ENCODE measurements around the gene MOXD1.

DNA sequence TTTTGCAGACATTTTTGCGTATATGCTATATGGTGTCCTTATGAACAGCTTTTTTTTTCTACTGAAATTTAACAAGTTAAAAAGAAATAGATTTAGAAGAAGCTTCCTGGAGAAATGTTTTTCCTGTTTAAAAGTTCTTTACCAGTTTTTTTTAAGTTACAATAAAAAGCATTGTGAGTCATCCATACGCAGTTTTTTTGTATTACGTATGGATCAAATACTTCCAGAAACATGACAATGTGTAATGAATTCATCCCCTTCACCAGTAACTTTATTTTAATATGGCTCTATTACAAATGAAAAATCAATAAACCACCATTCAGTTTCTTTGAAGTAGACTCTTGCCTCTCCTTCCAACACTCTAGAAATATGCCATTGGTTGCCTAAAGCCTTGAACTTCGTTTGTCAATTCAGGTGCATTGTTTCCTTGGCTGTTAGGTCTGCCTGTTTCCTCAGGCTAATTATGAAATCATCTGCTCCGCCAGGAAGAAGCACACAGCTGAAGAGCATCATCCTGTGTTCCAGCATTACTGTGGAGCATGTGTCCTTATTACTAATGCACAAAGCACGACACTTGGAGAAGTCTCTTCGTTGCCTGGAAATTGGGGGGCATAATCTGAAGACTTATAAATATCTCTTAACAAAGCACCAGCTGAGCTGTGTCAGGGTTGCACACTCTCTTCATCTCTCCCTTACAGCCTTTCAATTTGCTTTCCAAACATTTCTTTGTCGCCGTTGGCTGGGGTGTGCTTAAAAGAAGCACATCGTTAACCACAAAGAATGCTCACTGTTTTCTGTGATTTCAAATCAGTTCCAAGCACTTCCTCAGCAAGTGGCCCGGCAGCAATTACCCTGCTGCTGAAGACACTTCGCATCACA is 9.6 kb downstream of the MOXD1 start:
- TF ChIP-seq SP3 (tag by site-specific recombination; IDR thresholded peaks at IDR 0.05) (no peak), ZNF214 (tag by site-specific recombination; IDR thresholded peaks at IDR 0.05; ENCODE audit: borderline replicate concordance) (no peak), ZNF274 (IDR thresholded peaks at IDR 0.05; ENCODE audit: low read length) (no peak), ZNF274 (tag by site-specific recombination; IDR thresholded peaks at IDR 0.05; ENCODE audit: borderline replicate concordance) (no peak), KLF7 (tag by site-specific recombination; IDR thresholded peaks at IDR 0.05; ENCODE audit: borderline replicate concordance) (no peak), ZNF416 (tag by site-specific recombination; IDR thresholded peaks at IDR 0.05) (no peak), PRDM1 (tag by site-specific recombination; IDR thresholded peaks at IDR 0.05) (no peak), KLF10 (tag by site-specific recombination; IDR thresholded peaks at IDR 0.05) (no peak), ZNF629 (tag by site-specific recombination; IDR thresholded peaks at IDR 0.05) (no peak), ZNF660 (tag by site-specific recombination; IDR thresholded peaks at IDR 0.05) (no peak), SP2 (tag by site-specific recombination; IDR thresholded peaks at IDR 0.05) (no peak), ZNF146 (tag by site-specific recombination; IDR thresholded peaks at IDR 0.05) (no peak), TCF7L2 (IDR thresholded peaks at IDR 0.05; ENCODE audit: borderline replicate concordance, low read depth, low read length) (no peak)
- TF ChIP-seq, protein P1, sequence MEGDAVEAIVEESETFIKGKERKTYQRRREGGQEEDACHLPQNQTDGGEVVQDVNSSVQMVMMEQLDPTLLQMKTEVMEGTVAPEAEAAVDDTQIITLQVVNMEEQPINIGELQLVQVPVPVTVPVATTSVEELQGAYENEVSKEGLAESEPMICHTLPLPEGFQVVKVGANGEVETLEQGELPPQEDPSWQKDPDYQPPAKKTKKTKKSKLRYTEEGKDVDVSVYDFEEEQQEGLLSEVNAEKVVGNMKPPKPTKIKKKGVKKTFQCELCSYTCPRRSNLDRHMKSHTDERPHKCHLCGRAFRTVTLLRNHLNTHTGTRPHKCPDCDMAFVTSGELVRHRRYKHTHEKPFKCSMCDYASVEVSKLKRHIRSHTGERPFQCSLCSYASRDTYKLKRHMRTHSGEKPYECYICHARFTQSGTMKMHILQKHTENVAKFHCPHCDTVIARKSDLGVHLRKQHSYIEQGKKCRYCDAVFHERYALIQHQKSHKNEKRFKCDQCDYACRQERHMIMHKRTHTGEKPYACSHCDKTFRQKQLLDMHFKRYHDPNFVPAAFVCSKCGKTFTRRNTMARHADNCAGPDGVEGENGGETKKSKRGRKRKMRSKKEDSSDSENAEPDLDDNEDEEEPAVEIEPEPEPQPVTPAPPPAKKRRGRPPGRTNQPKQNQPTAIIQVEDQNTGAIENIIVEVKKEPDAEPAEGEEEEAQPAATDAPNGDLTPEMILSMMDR (tag by site-specific recombination; IDR thresholded peaks at IDR 0.05): no peak
- TF ChIP-seq, protein P2, sequence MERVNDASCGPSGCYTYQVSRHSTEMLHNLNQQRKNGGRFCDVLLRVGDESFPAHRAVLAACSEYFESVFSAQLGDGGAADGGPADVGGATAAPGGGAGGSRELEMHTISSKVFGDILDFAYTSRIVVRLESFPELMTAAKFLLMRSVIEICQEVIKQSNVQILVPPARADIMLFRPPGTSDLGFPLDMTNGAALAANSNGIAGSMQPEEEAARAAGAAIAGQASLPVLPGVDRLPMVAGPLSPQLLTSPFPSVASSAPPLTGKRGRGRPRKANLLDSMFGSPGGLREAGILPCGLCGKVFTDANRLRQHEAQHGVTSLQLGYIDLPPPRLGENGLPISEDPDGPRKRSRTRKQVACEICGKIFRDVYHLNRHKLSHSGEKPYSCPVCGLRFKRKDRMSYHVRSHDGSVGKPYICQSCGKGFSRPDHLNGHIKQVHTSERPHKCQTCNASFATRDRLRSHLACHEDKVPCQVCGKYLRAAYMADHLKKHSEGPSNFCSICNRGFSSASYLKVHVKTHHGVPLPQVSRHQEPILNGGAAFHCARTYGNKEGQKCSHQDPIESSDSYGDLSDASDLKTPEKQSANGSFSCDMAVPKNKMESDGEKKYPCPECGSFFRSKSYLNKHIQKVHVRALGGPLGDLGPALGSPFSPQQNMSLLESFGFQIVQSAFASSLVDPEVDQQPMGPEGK (tag by site-specific recombination; IDR thresholded peaks at IDR 0.05): no peak
